Activated CD4-positive, CD25-positive, alpha-beta regulatory T cell treated with anti-CD3 and anti-CD28 coated beads, Interleukin-2, amount 50 U/mL, for 16 hours (primary cell): ENCODE results near the gene KLHL17.
"Not testable (repeated sequence)": the region's sequence is repeated elsewhere in the genome, so short reads cannot be mapped to it uniquely, and the experiment has no call there.

Experiments
- DNase-seq: peaks from one replicate; pipeline ENCODE4 v3.0.0-alpha.2; 2020; ENCODE audit warnings: low read depth, low spot score

Gene KLHL17

DNA sequence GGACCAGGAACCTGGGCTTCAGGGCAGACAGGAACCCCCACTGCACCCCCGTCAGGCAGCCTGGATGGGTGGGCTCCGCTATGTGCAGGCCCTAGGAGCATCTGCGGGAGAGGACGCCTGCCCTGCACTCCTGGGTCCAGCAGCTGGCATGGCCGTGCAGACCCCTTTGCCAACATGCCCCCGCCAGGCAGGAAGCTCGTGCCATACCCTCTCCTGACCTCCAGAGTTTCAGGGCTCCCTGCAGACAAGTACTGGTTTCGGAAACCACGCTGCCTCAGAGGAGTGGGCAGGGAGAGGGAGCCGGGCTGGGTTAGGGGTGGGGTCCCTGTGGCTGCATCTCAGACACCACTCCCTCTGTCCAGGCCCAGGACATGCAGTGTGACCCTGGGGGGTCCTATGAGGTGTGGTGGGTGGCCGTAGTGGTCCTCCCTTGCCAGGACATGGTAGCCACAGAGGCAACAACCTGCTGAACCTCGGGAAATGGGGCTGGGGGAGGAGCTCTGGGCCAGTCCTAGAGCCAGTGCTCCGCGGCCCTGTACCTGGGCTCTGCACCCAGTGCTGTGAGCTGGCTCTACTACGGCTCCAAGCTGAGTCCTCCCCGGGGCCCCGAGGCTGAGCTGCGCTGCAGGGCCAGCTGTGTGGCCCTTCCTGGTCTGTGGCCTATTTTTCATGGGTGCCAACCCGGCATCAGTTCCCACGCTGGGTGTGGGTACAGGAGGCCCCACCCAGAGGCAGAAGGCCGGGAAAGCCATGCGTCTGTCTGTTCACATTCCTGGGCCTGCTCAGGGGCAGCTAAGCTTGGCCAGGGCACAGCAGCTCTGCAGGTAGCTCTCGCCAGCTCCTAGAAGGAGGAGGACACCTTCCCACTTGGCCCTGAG lies 7.3 kb downstream of the KLHL17 start:
- DNase-seq = no peak

GRCh38 chr1:969260-969855 lies 9.0 kb downstream of the KLHL17 start:
- DNase-seq = no peak

DNA sequence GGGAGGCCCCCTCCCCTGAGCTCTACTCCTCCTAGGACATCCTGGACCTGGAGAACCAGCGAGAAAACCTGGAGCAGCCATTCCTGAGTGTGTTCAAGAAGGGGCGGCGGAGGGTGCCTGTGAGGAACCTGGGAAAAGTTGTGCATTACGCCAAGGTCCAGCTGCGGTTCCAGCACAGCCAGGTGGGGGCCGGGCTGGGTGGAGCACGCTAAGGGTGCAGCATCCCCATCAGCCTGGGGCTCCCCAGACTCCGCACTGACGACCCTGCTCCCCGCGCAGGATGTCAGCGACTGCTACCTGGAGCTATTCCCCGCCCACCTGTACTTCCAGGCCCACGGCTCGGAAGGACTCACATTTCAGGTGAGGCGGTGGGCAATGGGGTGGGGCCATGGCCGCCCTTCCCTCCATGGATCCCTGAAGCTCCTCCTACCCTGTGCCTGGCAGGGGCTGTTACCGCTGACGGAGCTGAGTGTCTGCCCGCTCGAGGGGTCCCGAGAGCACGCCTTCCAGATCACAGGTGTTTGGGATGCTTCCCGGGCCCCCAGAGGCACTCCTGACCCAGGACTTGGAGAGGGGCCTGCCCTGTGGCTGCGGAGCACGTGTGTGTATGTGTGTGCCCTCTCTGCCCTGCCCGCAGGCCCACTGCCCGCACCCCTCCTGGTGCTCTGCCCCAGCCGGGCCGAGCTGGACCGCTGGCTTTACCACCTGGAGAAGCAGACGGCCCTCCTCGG lies 10.0 kb downstream of the KLHL17 start:
- no peak for DNase-seq

GRCh38 chr1:970973-971730 lies 10.8 kb downstream of the KLHL17 start:
- no peak for DNase-seq

DNA sequence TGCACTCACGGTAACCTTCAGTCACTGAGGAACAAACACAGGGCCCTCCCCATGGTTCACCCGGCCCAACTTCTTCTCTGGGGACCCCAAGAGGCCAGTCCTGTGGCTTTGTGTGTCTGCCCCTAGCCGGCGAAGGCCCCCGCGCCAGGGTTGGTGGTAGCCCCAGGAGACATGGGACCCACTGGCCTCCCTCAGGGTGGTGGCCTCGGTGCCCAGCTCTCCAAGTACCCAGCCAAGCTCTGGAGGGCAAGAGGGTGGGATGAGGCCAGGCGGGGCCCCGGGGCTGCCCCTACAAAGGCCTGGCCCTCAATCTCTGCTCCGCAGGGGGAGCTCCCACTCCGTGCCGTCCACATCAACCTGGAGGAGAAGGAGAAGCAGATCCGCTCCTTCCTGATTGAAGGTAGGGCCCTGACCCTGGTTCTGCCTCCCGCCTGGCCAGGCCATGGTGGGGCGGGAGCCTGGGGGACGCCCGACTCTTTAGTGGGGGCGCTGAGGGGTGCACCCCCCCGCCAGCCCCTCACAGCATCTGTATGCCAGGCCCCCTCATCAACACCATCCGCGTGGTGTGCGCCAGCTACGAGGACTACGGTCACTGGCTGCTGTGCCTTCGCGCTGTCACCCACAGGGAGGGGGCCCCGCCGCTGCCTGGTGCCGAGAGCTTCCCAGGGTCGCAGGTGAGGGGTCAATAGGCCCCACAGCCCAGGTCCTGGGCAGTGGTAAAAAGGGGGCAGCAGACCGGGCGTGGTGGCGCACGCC lies 11.5 kb downstream of the KLHL17 start:
- DNase-seq = no peak

- no peak for DNase-seq
These were observed 12.5 kb downstream of the KLHL17 start for GRCh38 chr1:972726-973458.

- DNase-seq = no peak
These were observed 13.3 kb downstream of the KLHL17 start for GRCh38 chr1:973459-974292.

- no peak for DNase-seq
These were observed 13.9 kb downstream of the KLHL17 start for GRCh38 chr1:974293-974640.

DNA sequence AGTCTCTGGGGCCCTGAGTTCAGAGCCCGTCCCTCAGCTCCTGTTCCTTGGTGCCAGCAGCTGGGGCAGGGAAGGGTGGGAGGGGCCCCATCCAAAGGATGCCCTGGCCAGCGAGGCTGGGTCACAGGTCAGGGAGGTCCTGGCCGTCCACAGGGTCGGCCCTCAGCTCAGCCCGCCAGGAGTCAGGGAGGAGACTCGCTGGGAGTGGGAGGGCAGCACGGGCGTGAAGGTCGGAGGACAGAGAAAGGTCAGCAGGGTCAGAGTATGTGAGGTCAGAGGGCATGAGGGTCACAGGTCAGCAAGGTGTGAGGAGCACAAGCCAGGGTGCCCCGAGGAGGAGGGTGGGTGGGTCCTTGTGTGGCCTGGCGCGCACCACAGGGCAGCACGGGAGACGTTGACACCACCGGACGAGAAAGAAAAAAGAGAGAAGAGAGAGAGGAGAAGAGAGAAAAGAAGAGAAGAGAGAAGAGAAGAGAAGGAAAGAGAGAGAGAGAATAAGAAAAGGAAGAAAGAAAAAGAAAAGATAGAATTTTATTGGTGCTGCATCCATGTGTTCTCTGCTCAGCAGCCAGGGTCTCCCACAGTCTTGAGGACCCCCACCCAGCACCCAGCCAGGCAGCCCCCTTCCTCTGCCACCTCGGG lies 14.4 kb downstream of the KLHL17 start:
- DNase-seq = no peak

- DNase-seq = no peak
These were observed 15.0 kb downstream of the KLHL17 start for GRCh38 chr1:975365-975764.

GRCh38 chr1:975896-976683 lies 15.7 kb downstream of the KLHL17 start:
- DNase-seq = peak; percentile 23

GRCh38 chr1:976791-977190 lies 16.4 kb downstream of the KLHL17 start:
- DNase-seq = not testable (repeated sequence)

- DNase-seq = no peak
These were observed 17.9 kb downstream of the KLHL17 start for GRCh38 chr1:978069-978834.

DNA sequence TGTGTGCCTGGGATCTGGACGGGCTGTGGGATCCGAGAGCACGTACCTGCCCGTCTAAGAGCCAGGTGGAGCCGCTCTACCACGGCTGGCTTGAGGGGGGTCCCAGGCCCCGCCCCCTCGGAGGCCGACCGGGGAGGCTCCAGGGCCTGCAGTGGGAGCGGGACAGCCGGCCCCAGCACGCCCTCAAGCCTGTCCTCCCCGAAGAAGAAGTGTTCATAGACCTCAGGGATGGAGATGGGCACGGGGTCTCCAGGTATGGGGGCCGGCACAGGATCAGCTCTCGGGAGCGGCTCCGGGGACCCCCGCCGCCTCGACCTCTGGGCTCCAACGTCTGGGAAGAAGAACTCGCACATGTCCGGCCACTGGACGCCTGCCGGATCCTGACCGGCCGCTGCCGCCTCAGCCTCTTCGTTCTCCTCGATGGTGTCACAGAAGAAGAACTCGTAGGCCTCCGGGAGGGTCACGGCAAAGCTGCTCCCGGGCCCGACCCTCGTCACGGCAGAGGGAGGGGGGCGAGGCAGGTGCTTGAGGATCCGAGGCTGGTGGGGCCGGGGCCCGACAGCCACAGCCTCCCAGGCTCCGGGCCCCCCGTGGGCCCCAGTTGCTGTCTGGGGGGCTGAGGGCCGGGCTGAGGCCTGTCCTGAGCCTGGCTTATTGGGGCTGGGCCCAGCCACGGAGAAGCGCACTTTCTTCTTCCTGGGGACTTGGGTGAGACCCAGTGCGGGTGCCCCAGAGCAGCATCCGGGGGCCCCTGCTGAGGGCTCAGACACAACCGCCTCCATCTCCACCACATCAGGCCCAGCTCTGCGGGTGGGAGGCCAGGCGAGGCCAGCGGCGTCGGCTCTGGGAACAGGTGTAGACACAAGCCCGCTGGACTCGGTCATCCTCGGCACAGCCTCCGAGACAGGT lies 18.7 kb downstream of the KLHL17 start:
- no peak for DNase-seq

GRCh38 chr1:979744-980072 lies 19.3 kb downstream of the KLHL17 start:
- DNase-seq = no peak

- no peak for DNase-seq
These were observed 19.8 kb downstream of the KLHL17 start for GRCh38 chr1:980137-980571.
